GM18867 (cell line): ENCODE measurements around the gene MRPL18.
"Not testable (repeated sequence)": the region's sequence is repeated elsewhere in the genome, so short reads cannot be mapped to it uniquely, and the experiment has no call there.

Experiments
- ATAC-seq: cut with Tn5 transposase; IDR thresholded peaks from one replicate; pipeline ENCODE4 v1.9.1; 2021; ENCODE audit warnings: mild to moderate bottlenecking, moderate library complexity; ENCODE audit not compliant: unreplicated experiment

Gene MRPL18

DNA sequence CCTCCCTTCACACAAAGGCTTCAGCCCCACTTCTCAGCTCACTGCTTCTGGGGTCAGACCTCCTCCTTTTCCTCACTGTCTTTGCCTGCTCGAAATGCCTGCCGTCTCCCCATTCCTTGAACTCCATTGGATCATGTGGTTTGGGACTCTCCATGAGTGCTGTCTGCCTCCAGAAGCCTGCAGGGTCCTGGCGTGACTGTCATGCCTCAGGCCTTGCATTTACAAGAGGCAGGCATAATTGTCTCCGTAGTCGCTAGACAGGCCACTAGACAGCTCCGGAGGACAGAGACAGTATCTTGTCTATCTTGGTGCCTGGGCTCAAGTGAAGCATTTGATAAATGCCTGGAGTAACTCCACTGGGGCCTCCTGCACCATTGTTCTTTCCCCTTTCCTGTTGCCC, 25.1 kb downstream of the MRPL18 start:
- ATAC-seq, result no peak

DNA sequence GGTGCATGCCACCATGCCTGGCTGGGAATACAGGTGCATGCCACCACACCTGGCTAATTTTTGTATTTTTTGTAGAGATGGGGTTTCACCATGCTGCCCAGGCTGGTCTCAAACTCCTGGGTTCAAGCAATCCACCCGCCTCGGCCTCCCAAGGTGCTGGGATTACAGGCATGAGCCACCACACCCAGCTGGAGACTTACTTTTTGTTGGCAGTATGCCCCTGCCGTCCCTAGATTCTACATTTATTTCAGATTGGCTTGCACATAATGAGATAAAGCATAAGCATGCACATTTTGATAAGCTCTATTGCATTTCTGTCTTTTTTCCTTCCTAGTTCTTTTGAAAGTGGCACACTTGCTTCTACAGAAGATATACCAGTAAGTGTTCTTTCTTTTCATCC, 26.5 kb downstream of the MRPL18 start:
- not testable (repeated sequence) for ATAC-seq

DNA sequence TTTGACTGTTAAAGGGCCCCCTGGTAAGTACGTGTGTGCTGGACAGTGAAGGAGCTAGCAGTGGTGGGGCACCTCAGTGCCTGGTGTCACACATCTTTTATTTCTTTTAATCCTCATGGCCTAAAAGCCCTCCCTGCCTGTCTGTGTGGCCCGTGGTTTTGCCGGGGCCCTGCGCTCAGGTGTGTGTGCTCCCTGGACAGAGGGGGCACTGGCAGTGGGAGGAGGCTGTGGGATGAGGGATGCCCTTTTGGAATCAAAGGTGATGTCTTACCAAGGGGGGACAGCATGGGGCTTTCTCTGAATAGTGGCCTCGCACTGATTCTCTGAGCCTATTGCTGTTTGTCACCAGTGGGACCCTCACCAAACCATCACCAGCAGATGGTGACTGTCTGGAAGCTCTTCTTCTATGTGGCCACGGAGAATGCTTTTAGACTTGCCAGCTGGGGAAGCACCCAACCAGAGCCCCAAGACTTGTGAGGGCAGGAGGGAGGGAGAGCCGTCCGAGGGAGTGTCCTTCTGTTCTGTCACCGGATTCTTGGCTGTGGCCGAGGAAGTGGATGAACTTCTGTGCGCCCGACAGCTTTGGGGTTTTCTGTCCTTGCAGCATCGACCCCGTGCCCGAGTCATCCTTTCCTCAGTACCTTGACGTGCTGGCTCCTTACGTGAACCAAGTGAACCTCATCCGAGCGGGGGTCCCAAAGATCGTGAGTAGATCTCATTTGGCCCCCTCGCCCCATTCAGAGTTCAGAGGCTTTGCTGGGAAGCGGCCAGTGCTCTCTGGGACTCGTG, 27.9 kb downstream of the MRPL18 start:
- ATAC-seq, result no peak

DNA sequence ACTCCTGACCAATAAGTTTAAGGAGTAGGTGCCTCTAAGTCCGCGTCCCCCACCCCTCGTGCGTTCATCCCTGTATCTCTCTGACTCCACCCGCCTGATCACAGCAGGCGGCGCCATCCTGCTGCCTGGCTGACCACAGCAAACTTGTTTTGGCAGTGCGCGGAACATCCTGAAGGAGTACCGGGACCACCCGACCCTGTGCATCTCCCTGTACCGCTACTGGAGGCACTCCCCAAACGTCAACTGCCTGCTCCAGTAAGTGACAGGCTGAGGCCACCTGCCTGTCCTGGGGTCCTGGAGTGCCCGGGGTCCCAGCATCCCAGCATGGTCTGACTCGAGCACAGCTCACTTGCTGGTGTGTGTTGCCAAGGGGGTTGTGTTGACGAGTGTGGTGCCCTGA, 28.8 kb downstream of the MRPL18 start:
- no peak for ATAC-seq

DNA sequence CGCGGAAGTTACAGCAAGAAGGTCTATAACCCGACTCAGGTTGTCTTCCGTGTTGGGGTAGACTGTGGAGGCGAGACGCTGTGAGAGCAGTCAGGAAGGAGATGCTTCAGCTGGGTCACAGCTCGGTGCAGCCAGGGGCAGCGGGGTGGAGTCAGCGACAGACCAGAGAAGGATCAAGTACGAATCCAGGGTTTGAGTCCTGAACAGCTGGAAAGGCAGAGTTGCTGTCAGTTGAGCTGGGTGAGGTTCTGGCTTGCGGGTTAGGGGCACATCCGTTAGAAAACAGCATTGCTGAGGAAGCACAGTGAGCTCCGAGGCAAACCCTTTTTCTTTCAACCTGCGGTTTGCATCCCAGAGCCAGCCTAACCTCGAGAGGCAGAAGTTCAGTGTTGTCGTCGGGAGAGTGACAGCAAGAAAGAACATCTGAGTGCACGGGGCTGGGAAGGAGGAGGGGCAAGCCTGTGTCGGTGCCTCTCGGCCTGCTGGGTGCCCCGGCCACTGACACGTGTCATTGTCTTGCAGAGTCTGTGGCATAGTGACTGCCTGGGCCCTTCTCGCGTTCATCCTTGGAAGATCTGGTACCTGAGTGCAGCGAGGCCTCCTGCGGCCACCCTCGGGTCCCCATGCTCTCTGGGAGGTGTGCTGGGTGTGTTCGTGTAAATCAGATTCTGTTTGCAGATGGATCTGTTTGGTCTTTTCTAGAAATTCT, 29.8 kb downstream of the MRPL18 start:
- ATAC-seq, result no peak

DNA sequence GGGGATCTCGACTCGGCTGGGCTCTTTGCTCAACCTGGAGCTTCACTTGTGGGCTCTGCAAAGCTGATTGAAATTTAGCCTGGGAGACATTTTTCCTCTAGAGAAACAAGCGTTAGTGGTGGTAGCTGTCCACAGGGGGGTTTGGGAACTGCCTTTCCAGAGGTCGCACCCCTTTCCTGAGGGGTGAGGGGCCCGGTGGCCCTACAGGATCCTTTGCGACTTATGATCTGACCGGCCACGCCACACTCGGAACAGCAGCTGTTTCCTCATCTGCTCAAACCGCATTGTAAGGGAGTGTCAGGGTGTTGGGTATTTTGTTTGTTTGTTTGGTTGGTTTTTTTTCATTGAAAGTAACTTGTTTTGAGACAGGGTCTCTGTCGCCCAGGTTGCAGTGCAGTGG, 30.9 kb downstream of the MRPL18 start:
- no peak for ATAC-seq

DNA sequence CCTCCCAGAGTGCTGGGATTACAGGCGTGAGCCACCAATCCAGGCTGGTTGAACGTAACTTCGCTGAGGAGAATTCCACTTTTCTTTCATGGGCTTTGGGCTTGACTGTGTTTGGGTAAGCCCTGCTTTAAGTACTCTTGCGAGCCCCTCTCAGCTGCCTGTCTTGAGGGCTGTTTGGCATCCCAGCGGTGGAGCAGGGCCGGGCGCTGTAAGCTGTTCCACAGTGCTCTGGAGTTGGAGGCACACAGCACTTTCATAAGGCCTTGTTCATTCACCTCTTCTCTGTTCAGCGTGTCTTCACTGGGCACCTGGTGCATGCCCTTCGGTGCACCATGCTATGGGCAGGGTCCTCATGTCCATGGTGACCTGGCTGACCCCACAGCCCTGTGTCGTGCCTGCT, 31.5 kb downstream of the MRPL18 start:
- no peak for ATAC-seq

DNA sequence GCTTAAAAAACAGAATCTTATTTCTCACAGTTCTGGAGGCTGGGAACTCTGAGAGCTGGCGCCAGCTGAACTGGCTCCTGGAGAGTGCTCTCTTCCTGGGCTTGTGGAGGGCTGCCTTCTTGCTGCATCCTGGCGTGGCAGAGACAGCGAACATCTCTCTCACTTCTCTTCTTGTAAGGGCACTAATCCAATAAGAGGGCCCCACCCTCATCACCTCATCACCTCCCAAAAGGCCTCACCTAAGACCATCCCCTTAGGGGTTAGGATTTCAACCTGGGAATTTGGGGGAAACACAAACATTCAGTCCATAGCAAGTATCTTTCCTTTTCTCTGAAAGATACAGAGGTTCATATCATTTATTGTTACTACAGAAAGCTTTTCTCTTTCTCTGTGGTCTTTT, 33.7 kb downstream of the MRPL18 start:
- no peak for ATAC-seq

DNA sequence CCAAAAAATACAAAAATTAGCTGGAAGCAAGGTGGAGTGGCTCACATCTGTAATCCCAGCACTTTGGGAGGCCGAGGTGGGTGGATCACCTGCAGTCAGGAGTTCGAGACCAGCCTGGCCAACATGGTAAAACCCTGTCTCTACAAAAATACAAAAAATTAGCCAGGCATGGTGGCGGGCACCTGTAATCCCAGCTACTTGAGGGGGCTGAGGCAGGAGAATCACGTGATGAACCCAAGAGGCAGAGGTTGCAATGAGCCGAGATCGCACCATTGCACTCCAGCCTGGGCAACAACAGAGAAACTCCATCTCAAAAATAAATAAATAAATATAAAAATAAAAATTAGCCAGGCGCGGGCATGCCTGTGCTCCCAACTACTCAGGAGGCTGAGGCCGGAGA, 34.4 kb downstream of the MRPL18 start:
- ATAC-seq, result not testable (repeated sequence)

DNA sequence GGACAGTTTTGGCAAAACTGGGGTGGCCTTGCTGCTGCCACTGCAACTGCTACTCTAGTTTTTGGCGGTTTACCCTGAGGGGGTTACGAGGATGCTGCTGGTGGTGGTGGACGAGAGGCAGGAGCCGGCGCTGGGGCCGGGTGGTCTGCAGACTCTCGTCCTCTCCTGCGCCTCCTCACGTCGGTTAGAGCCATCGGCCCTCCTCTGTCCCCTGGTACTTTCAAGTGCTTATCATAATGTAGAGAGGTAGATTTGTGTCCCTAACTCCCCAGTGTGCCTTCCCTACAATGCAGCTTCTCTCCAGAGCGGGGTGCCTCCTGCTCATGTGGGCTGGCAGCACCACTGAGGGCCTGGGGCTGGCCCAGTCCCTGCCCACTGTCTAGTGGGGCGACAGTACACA, 35.7 kb downstream of the MRPL18 start:
- no peak for ATAC-seq

DNA sequence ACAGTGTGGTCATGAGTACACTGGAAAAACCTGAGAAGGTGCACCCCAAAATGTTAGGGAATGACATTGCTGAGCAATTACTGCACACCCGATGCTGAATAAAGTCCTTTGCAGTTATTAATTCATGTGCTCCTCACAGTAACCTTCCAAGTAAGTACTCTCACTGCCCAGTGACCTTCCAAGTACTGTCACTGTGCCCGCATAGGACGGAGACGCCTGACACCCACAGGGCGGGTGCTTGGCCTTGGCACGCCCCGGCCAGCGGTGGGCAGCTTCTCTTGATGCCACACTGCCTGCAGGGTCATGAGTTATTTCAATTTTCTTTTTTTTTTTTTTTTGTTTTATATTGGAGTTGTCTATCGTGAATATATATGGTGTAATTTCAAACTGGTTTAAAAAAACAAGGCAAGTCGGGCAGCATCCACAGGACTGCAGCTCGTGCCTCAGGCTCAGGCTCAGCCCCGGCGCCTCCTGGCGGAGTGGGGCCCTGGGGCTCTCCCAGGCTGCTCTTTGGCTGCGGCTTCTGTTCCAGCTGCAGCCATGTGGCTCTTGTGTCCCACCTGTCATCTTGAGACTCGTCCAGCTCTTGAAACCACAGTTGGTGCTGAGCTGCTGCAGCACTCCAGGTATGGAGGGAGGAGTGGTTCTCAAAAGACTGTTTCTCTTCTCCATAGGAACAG, 36.8 kb downstream of the MRPL18 start:
- ATAC-seq, result no peak

DNA sequence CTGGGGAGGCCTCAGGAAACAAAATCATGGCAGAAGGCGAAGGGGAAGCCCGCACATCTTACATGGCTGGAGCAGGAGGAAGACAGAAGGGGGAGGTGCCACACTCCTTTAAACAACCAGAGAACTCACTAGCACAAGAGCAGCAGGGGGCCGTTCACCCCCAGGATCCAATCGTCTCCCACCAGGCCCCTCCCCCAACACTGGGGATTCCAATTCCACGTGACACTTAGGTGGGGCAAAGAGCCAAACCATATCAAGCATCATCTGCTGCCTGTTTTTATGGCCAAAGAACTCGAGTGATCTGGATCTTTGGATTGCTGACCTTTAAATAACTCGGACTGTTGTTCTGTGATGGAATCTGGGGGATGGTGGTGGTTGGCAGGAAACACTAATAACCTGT, 37.8 kb downstream of the MRPL18 start:
- no peak for ATAC-seq

DNA sequence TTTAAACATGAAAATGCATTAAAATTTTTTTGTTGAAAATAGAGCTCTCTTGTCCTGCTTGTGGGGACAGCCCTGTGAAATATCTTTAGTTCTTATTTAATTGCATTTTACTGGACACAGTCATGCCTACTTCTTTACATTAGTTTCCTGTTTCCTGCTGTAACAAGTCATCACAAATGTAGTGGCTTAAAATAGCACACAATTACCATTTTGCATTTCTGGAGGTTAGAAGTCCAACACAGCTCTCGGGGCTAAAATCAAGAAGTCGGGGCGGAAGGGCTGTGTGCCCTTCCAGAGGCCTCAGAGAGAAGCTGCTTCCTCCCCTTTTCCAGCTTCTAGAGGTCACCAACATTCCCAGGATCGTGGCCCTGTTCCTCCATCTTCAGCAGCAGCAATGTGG, 39.3 kb downstream of the MRPL18 start:
- ATAC-seq, result peak; percentile 52

DNA sequence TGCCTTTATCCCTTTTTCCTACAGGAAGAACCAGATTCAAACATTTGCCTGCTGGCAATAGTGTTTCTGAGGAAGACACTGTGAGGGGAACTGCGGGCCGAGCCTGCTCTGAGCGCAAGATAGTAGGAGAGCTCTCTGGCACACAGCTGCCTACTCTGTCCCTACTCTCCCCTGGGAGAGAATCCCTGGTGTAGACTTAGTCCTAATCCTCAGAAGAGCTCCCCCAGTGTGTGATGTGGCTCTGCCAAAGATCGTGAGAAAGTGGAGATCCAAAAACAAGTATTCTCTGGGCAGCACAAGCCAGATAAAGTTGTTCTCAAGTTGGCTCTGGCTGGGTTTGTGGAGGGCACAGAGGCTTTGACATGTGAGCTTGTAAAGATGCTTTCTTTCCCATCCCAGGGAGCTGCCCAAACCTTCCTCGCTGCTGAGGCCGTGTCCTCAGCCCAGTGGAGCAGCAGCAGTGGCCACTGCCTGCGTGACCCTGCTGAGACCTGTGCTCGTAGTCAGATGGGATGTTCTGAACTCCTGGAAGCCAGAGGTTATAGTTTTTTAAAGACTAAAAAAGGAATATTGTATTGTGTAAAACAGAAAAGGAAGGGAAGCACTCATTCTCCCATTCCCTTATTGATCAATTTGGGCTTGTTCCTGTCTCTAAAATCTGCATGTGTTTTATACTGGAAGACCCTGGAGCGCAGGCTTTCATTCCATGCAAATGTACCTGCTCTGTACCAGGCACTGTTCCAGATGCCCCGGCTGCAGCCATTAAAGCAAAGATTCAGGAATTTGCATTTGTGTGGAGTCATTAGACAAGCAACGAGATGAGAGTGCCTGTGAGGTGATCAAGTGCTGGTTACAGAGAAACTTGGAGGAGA, 40.5 kb downstream of the MRPL18 start:
- ATAC-seq, result no peak

DNA sequence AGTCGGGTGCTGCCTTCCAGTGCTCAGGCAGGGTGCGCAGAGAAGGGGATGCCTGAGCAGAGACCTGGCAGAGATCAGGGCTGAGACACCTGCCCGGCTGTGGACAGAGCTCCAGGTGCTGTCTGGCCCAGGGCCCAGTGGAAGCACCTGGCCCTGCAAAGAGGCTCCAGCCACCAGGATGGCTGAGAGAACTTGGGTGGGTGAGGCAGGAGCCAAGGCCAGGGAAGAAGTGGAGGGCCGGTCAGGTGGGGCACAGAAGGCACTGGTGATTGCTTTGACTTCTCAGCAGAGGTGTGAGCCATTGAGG, 41.1 kb downstream of the MRPL18 start:
- ATAC-seq, result no peak

DNA sequence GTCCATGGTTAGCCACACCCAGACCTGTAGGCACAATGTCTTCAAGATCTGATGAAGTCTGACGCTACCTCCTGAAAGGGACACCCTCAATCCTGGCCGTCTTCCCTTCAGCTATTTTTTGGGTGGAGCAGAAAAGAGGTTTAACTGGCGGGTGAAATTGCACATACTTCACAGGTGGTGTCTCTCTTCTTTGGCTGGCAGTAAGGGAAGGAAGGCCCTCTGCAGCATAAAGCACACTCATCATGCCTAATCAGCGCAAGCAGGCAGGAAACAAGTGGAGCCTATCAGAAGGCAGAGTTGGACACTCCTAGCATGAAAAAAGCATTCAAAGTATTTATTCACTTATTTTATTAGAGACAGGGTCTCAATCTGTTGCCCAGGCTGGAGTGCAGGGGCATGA, 42.7 kb downstream of the MRPL18 start:
- no peak for ATAC-seq

DNA sequence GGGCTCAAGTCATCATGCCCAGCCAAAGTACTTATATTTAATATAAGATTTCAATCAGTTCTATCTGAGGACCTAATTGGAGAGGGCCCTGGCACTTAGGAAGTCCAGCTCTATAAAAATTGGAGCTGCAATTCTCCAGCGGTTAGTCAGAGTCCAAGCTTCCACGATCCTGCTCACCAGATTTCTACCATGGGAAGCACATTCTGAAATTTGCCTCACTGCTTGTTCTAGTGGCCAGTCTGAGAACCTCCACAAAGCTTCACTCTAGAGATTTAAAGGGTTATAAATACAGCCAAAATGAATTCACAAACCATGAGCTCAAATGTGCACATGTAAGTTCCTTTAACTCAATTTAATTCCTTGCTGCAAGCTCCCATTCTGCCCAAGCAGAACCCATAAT, 43.3 kb downstream of the MRPL18 start:
- ATAC-seq, result no peak

DNA sequence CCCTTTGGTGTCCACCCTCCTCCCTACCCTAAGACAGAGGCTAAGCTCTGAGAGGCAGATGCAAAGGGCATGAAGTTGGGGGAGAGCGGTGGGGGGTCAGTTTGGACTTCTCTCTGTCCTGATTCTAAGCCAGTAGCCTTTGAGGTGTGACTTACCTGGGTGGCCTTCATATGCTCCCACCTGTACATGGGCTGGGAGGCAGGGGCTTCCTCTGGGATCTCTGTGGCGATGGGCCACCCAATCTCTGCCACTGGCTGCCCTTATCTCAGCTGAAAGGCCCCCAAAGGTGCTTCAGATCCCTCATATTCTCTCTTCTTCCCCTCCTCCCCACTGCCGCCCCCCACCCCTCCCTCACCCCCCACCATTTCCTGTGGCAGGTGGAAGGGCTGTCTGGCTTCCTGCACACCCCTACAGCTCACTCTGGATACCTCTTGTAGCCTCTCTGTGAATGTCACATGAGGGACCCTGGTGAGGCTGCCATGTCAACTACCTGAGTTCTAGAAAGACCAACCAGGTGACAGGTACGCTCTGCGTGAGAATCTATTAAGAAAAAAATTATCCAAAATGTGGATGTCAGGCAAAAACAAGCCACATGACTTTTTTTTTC, 43.8 kb downstream of the MRPL18 start:
- no peak for ATAC-seq

DNA sequence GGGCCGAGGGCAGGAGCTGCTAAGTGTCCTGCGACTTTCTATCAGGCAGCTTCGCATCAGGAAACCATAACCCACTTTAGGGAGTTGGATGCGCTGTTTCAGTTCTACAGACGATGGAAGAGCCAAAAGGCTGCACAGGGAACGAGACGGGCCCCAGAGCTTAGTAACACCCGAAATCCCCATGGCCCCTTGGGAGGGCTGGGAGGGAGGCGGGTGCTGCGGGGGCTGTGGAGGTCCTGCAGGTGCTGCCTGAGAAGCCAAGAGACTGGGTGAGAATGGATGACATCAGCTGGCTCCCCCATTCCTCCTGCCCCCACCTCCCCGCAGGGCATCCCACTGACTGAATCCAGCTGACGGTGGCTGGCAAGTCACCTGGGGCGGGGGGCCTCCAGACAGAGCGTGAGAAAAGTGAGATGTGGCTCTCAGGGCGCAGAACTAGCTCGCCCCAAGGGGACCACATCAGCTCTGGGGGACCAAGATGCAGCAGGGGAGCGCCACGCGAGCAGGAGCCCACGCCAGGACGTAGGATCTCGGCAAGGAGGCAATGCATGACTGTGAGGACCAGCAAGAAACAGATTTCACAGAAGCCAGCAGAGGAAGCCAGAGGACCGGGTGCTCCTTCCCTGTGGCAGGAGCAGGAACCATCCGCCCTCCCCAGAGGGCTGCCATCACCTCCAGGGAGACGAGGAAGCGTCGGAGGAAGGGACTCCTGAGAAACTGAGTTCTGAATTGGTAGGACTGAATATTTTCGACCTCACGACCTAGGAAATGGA, 46.6 kb downstream of the MRPL18 start:
- no peak for ATAC-seq

DNA sequence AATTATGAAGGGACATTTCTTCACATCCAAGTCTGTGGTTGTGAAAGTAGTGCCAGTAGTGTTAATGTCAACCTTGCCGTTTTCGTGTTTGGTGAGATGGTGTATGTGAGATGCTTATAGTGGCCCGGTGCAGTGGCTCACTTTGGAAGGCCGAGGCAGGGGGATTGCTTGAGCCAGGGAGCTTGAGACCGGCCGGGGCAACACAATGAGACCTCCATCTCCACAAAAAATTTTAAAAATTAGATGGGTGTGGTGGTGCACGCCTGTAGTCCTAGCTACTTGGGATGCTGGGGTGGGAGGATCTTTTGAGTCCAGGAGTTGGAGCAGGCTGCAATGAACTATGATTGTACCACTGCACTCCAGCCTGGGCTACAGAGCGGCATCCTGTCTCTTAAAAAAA, 47.2 kb downstream of the MRPL18 start:
- ATAC-seq, result no peak
